ENCODE measurements around the gene ZNF516.

The ZNF516 gene

DNA sequence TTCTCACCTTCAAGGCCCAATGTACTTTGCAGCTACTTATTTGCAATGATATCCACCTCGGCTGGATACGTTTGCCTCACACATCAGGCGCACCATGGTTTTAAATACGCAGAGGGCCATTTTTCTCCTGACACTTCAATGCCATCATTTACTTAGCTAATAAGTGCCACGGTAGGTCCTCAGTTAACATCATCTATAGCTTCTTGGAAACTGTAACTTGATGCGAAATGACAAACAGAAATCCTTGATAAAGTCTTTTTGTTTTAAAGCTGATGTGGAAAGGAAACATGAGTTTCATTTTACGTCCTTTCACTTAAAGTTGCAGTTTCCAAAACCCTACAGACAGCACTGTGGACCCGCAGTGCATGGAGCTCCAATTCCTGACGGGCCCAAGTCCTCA is 37.1 kb downstream of the ZNF516 start:
- H3K36me3 ChIP-seq (ENCODE audit: control insufficient read depth, insufficient read depth, low read length): no peaks in the 10 kb centered on the region
- H3K27ac ChIP-seq (ENCODE audit: low read depth, low read length): no peak overlapping the region
- no peak overlapping the region for H2AK5ac ChIP-seq (ENCODE audit: low read length)
- H3K79me2 ChIP-seq (ENCODE audit: control insufficient read depth, insufficient read depth, low read length): no peaks in the 10 kb centered on the region
- no peak overlapping the region for H4K5ac ChIP-seq (ENCODE audit: low read length)
- no peaks in the 10 kb centered on the region for H3K4me1 ChIP-seq (ENCODE audit: control insufficient read depth, low read depth, low read length)
- peaks cover 4% of the 10 kb centered on the region for H3K27me3 ChIP-seq (ENCODE audit: insufficient read depth, low read length, poor library complexity)
- H3K9ac ChIP-seq (ENCODE audit: low read length): no peak overlapping the region
- no CpG with 5 or more reads among the region's 9 CpGs for WGBS (ENCODE audit: extremely low coverage, insufficient coverage, low lambda C conversion rate)
- peak; percentile 21 for DNase-seq
- H2BK120ac ChIP-seq (ENCODE audit: low read depth, low read length): no peak overlapping the region
- no peaks in the 10 kb centered on the region for H3K79me1 ChIP-seq (ENCODE audit: low read length)
- H3K56ac ChIP-seq (ENCODE audit: low read length): no peak overlapping the region
- H3K18ac ChIP-seq (ENCODE audit: low read length): no peak overlapping the region
- no peak overlapping the region for H2BK15ac ChIP-seq (replicated peaks; ENCODE audit: low read depth)
- H3K4ac ChIP-seq (ENCODE audit: low read depth, low read length): no peak overlapping the region
- no peak overlapping the region for H2BK5ac ChIP-seq (ENCODE audit: low read length)
- H3K4me3 ChIP-seq (ENCODE audit: low read length): no peak overlapping the region
- no peak overlapping the region for H4K8ac ChIP-seq (ENCODE audit: low read depth, low read length)
- no peak overlapping the region for H3K23ac ChIP-seq (ENCODE audit: low read length)
- H3K4me2 ChIP-seq (ENCODE audit: low read length): no peak overlapping the region

DNA sequence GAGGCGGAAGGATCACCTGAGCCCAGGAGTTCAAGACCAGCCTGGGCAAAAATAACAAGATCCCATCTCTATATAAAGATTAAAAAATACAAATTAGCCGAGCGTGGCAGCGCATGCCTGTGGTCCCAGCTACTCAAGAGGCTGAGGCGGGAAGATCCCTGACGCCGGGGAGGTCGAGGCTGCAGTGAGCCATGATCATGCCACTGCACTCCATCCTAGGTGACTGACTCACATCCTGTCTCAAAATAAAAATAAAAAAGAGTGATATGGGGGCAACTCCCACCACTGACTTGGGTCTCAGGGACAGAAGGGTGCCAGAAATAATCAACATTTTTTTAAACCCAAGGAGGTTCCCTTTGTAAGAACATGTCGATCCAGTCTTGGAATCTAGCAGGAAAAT is 37.6 kb downstream of the ZNF516 start:
- Histone ChIP-seq H3K79me1 (ENCODE audit: low read length) (no peaks in the 10 kb centered on the region), H2BK5ac (ENCODE audit: low read length) (no peak overlapping the region), H2BK120ac (ENCODE audit: low read depth, low read length) (no peak overlapping the region), H3K27ac (ENCODE audit: low read depth, low read length) (no peak overlapping the region), H3K27me3 (ENCODE audit: insufficient read depth, low read length, poor library complexity) (peaks cover 4% of the 10 kb centered on the region), H3K4me1 (ENCODE audit: control insufficient read depth, low read depth, low read length) (no peaks in the 10 kb centered on the region), H4K8ac (ENCODE audit: low read depth, low read length) (no peak overlapping the region), H3K18ac (ENCODE audit: low read length) (no peak overlapping the region), H3K4ac (ENCODE audit: low read depth, low read length) (no peak overlapping the region), H3K79me2 (ENCODE audit: control insufficient read depth, insufficient read depth, low read length) (no peaks in the 10 kb centered on the region), H3K4me3 (ENCODE audit: low read length) (no peak overlapping the region), H3K36me3 (ENCODE audit: control insufficient read depth, insufficient read depth, low read length) (no peaks in the 10 kb centered on the region), H3K23ac (ENCODE audit: low read length) (no peak overlapping the region), H3K9ac (ENCODE audit: low read length) (no peak overlapping the region), H3K56ac (ENCODE audit: low read length) (no peak overlapping the region), H2BK15ac (replicated peaks; ENCODE audit: low read depth) (no peak overlapping the region), H2AK5ac (ENCODE audit: low read length) (no peak overlapping the region), H3K4me2 (ENCODE audit: low read length) (no peak overlapping the region), H4K5ac (ENCODE audit: low read length) (no peak overlapping the region)
- DNase-seq: no peak
- no CpG with 5 or more reads among the region's 9 CpGs for WGBS (ENCODE audit: extremely low coverage, insufficient coverage, low lambda C conversion rate)

GRCh38 chr18:76456823-76457222 is 38.2 kb downstream of the ZNF516 start:
- H3K79me1 ChIP-seq (ENCODE audit: low read length): no peaks in the 10 kb centered on the region
- H3K4me1 ChIP-seq (ENCODE audit: control insufficient read depth, low read depth, low read length): peaks cover 3% of the 10 kb centered on the region
- H3K27ac ChIP-seq (ENCODE audit: low read depth, low read length): no peak overlapping the region
- no peak overlapping the region for H3K4ac ChIP-seq (ENCODE audit: low read depth, low read length)
- no peaks in the 10 kb centered on the region for H3K36me3 ChIP-seq (ENCODE audit: control insufficient read depth, insufficient read depth, low read length)
- DNase-seq: no peak
- no peak overlapping the region for H2BK5ac ChIP-seq (ENCODE audit: low read length)
- no peak overlapping the region for H3K9ac ChIP-seq (ENCODE audit: low read length)
- H4K8ac ChIP-seq (ENCODE audit: low read depth, low read length): no peak overlapping the region
- no peak overlapping the region for H3K18ac ChIP-seq (ENCODE audit: low read length)
- no peak overlapping the region for H2BK120ac ChIP-seq (ENCODE audit: low read depth, low read length)
- no peaks in the 10 kb centered on the region for H3K79me2 ChIP-seq (ENCODE audit: control insufficient read depth, insufficient read depth, low read length)
- H3K4me2 ChIP-seq (ENCODE audit: low read length): no peak overlapping the region
- no peak overlapping the region for H3K56ac ChIP-seq (ENCODE audit: low read length)
- no peak overlapping the region for H2BK15ac ChIP-seq (replicated peaks; ENCODE audit: low read depth)
- no peak overlapping the region for H3K23ac ChIP-seq (ENCODE audit: low read length)
- no peak overlapping the region for H2AK5ac ChIP-seq (ENCODE audit: low read length)
- WGBS (ENCODE audit: extremely low coverage, insufficient coverage, low lambda C conversion rate): no CpG with 5 or more reads among the region's 4 CpGs
- H4K5ac ChIP-seq (ENCODE audit: low read length): no peak overlapping the region
- H3K27me3 ChIP-seq (ENCODE audit: insufficient read depth, low read length, poor library complexity): peaks cover 11% of the 10 kb centered on the region
- H3K4me3 ChIP-seq (ENCODE audit: low read length): no peak overlapping the region

- DNase-seq: no peak
- Histone ChIP-seq H3K27ac (ENCODE audit: low read depth, low read length) (no peak overlapping the region), H4K8ac (ENCODE audit: low read depth, low read length) (no peak overlapping the region)
Measured at GRCh38 chr18:76456018-76456750, 38.9 kb downstream of the ZNF516 start.

DNA sequence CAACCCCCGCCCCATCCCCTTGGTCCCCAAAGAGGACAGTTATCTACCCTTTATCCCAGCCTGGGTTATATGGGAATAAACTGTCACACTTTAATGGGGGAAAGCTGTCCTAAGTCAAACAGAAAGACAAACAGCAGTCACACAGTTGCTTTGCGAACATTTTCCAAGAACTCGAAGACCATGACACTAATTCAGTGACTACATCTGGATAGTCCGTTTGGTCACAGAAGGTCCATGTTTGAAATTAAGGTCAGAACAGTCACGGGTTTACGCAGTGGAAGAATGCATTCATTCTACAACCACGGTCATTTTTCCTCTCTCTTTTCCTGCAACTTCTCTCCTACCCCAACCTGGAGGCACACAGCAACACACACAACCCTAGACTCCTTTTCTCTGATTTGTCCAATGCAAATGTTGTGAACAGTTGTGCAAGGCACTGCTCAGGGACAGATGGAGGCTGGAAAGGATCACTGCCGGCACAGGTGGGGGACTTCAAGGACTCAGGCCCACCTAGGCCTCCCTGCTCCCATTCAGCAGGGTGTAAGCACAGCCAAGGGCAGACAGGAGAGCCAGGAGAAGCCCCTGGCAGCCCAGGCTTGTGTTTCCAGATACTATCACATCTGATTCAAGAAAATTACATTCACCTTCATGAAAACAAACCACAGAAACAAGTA is 39.9 kb downstream of the ZNF516 start:
- no peak overlapping the region for H4K8ac ChIP-seq (ENCODE audit: low read depth, low read length)
- no peak for DNase-seq
- H3K79me1 ChIP-seq (ENCODE audit: low read length): no peaks in the 10 kb centered on the region
- no peak overlapping the region for H3K18ac ChIP-seq (ENCODE audit: low read length)
- H3K36me3 ChIP-seq (ENCODE audit: control insufficient read depth, insufficient read depth, low read length): no peaks in the 10 kb centered on the region
- H3K4me3 ChIP-seq (ENCODE audit: low read length): no peak overlapping the region
- H2BK120ac ChIP-seq (ENCODE audit: low read depth, low read length): no peak overlapping the region
- H2BK5ac ChIP-seq (ENCODE audit: low read length): no peak overlapping the region
- H3K4me2 ChIP-seq (ENCODE audit: low read length): no peak overlapping the region
- no peak overlapping the region for H2AK5ac ChIP-seq (ENCODE audit: low read length)
- H3K56ac ChIP-seq (ENCODE audit: low read length): no peak overlapping the region
- H3K4ac ChIP-seq (ENCODE audit: low read depth, low read length): no peak overlapping the region
- H3K79me2 ChIP-seq (ENCODE audit: control insufficient read depth, insufficient read depth, low read length): no peaks in the 10 kb centered on the region
- H3K4me1 ChIP-seq (ENCODE audit: control insufficient read depth, low read depth, low read length): peaks cover 12% of the 10 kb centered on the region
- H3K23ac ChIP-seq (ENCODE audit: low read length): no peak overlapping the region
- no peak overlapping the region for H4K5ac ChIP-seq (ENCODE audit: low read length)
- peaks cover 17% of the 10 kb centered on the region for H3K27me3 ChIP-seq (ENCODE audit: insufficient read depth, low read length, poor library complexity)
- H3K9ac ChIP-seq (ENCODE audit: low read length): no peak overlapping the region
- WGBS (ENCODE audit: extremely low coverage, insufficient coverage, low lambda C conversion rate): no CpG with 5 or more reads among the region's 8 CpGs
- no peak overlapping the region for H3K27ac ChIP-seq (ENCODE audit: low read depth, low read length)
- no peak overlapping the region for H2BK15ac ChIP-seq (replicated peaks; ENCODE audit: low read depth)

More at GRCh38 chr18:76456018-76456750, 38.9 kb downstream of the ZNF516 start:
- H3K79me1 ChIP-seq (ENCODE audit: low read length): no peaks in the 10 kb centered on the region
- no peak overlapping the region for H3K4me3 ChIP-seq (ENCODE audit: low read length)
- H3K56ac ChIP-seq (ENCODE audit: low read length): no peak overlapping the region
- WGBS (ENCODE audit: extremely low coverage, insufficient coverage, low lambda C conversion rate): no CpG with 5 or more reads among the region's 16 CpGs
- no peak overlapping the region for H3K4ac ChIP-seq (ENCODE audit: low read depth, low read length)
- H3K4me1 ChIP-seq (ENCODE audit: control insufficient read depth, low read depth, low read length): peaks cover 8% of the 10 kb centered on the region
- no peak overlapping the region for H2AK5ac ChIP-seq (ENCODE audit: low read length)
- peaks cover 17% of the 10 kb centered on the region for H3K27me3 ChIP-seq (ENCODE audit: insufficient read depth, low read length, poor library complexity)
- H3K4me2 ChIP-seq (ENCODE audit: low read length): no peak overlapping the region
- no peaks in the 10 kb centered on the region for H3K36me3 ChIP-seq (ENCODE audit: control insufficient read depth, insufficient read depth, low read length)
- no peaks in the 10 kb centered on the region for H3K79me2 ChIP-seq (ENCODE audit: control insufficient read depth, insufficient read depth, low read length)
- no peak overlapping the region for H3K18ac ChIP-seq (ENCODE audit: low read length)
- no peak overlapping the region for H3K23ac ChIP-seq (ENCODE audit: low read length)
- no peak overlapping the region for H3K9ac ChIP-seq (ENCODE audit: low read length)
- no peak overlapping the region for H2BK120ac ChIP-seq (ENCODE audit: low read depth, low read length)
- H2BK5ac ChIP-seq (ENCODE audit: low read length): no peak overlapping the region
- no peak overlapping the region for H4K5ac ChIP-seq (ENCODE audit: low read length)
- H2BK15ac ChIP-seq (replicated peaks; ENCODE audit: low read depth): no peak overlapping the region

All from mesendoderm (in vitro differentiated cells).